Measurements from ENCODE around the gene ZNF536. TPM values are rescaled to one million over a fixed set of nuclear protein-coding genes. Genes with fewer than 3 reads are reported as not detected.
"Not testable (repeated sequence)": the region's sequence is repeated elsewhere in the genome, so short reads cannot be mapped to it uniquely, and the experiment has no call there.

The ZNF536 gene
- total RNA-seq, 1 experiment from 2014 or later: 0.35 TPM

DNA sequence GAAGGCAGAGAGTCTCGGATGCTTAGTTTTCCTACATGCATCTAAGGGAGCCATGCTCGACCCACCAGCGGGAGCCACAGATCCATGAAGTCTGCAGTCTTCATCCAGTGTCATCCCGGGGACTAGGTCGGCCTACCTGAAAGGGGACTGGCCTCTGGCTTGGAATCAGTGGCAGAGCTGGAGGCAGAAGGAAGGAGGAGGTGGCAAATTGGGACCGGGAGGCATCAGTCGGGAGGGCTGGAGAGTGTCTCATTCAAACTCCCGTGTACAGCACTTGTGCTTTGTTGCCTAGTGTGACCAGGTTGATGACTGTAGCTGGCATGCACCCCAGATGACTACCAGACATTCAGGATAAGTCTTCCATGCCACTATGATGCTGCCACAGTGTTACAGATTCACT is 26.5 kb upstream of the ZNF536 start:
- DNase-seq (ENCODE audit: low spot score): no peak
- no peak for ATAC-seq
- POLR2A ChIA-PET: no interaction called here
- CTCF ChIA-PET: no interaction called here
- no peaks in the 10 kb centered on the region for H3K36me3 Mint-ChIP-seq
- TF ChIP-seq SMAD3 (CRISPR knock-in tag; IDR thresholded peaks at IDR 0.05; ENCODE audit: borderline replicate concordance) (no peak), ZNF423 (CRISPR knock-in tag; IDR thresholded peaks at IDR 0.05) (no peak), TP53 (CRISPR knock-in tag; IDR thresholded peaks at IDR 0.05) (no peak), ZNF138 (CRISPR knock-in tag; conservative IDR thresholded peaks at IDR 0.05) (no peak), HMGA2 (CRISPR knock-in tag; IDR thresholded peaks at IDR 0.05) (no peak), CREM (CRISPR knock-in tag; IDR thresholded peaks at IDR 0.05) (no peak), ZNF396 (CRISPR knock-in tag; IDR thresholded peaks at IDR 0.05; ENCODE audit: borderline replicate concordance) (no peak), E2F4 (CRISPR knock-in tag; IDR thresholded peaks at IDR 0.05; ENCODE audit: borderline replicate concordance, low read depth) (no peak), NFATC4 (CRISPR knock-in tag; IDR thresholded peaks at IDR 0.05) (no peak), ZNF317 (CRISPR knock-in tag; IDR thresholded peaks at IDR 0.05; ENCODE audit: borderline replicate concordance, low read depth) (no peak), CBFB (CRISPR knock-in tag; IDR thresholded peaks at IDR 0.05; ENCODE audit: low read depth) (no peak), MYBL2 (CRISPR knock-in tag; IDR thresholded peaks at IDR 0.05) (no peak), ZBTB21 (CRISPR knock-in tag; IDR thresholded peaks at IDR 0.05; ENCODE audit: borderline replicate concordance) (no peak), KAT7 (CRISPR knock-in tag; IDR thresholded peaks at IDR 0.05; ENCODE audit: borderline replicate concordance) (no peak), ATF1 (CRISPR knock-in tag; IDR thresholded peaks at IDR 0.05) (no peak), GRHL2 (CRISPR knock-in tag; IDR thresholded peaks at IDR 0.05; ENCODE audit: insufficient replicate concordance, severe bottlenecking) (no peak)
- TF ChIP-seq, protein P1, sequence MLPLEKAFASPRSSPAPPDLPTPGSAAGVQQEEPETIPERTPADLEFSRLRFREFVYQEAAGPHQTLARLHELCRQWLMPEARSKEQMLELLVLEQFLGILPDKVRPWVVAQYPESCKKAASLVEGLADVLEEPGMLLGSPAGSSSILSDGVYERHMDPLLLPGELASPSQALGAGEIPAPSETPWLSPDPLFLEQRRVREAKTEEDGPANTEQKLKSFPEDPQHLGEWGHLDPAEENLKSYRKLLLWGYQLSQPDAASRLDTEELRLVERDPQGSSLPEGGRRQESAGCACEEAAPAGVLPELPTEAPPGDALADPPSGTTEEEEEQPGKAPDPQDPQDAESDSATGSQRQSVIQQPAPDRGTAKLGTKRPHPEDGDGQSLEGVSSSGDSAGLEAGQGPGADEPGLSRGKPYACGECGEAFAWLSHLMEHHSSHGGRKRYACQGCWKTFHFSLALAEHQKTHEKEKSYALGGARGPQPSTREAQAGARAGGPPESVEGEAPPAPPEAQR (CRISPR knock-in tag; IDR thresholded peaks at IDR 0.05): no peak
- TF ChIP-seq, protein P2, sequence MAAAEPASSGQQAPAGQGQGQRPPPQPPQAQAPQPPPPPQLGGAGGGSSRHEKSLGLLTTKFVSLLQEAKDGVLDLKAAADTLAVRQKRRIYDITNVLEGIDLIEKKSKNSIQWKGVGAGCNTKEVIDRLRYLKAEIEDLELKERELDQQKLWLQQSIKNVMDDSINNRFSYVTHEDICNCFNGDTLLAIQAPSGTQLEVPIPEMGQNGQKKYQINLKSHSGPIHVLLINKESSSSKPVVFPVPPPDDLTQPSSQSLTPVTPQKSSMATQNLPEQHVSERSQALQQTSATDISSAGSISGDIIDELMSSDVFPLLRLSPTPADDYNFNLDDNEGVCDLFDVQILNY (CRISPR knock-in tag; IDR thresholded peaks at IDR 0.05): no peak
- TF ChIP-seq, protein P3, sequence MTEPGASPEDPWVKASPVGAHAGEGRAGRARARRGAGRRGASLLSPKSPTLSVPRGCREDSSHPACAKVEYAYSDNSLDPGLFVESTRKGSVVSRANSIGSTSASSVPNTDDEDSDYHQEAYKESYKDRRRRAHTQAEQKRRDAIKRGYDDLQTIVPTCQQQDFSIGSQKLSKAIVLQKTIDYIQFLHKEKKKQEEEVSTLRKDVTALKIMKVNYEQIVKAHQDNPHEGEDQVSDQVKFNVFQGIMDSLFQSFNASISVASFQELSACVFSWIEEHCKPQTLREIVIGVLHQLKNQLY (CRISPR knock-in tag; IDR thresholded peaks at IDR 0.05): no peak
- TF ChIP-seq, protein P4, sequence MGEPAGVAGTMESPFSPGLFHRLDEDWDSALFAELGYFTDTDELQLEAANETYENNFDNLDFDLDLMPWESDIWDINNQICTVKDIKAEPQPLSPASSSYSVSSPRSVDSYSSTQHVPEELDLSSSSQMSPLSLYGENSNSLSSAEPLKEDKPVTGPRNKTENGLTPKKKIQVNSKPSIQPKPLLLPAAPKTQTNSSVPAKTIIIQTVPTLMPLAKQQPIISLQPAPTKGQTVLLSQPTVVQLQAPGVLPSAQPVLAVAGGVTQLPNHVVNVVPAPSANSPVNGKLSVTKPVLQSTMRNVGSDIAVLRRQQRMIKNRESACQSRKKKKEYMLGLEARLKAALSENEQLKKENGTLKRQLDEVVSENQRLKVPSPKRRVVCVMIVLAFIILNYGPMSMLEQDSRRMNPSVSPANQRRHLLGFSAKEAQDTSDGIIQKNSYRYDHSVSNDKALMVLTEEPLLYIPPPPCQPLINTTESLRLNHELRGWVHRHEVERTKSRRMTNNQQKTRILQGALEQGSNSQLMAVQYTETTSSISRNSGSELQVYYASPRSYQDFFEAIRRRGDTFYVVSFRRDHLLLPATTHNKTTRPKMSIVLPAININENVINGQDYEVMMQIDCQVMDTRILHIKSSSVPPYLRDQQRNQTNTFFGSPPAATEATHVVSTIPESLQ (CRISPR knock-in tag; IDR thresholded peaks at IDR 0.05): no peak
- H3K27me3 Mint-ChIP-seq (ENCODE audit: low read depth): no peaks in the 10 kb centered on the region
- H3K9me3 Mint-ChIP-seq: peaks cover 8% of the 10 kb centered on the region
- no peak overlapping the region for H3K27ac Mint-ChIP-seq
- H3K4me3 Mint-ChIP-seq: no peak overlapping the region
- peaks cover 12% of the 10 kb centered on the region for H3K4me1 Mint-ChIP-seq

DNA sequence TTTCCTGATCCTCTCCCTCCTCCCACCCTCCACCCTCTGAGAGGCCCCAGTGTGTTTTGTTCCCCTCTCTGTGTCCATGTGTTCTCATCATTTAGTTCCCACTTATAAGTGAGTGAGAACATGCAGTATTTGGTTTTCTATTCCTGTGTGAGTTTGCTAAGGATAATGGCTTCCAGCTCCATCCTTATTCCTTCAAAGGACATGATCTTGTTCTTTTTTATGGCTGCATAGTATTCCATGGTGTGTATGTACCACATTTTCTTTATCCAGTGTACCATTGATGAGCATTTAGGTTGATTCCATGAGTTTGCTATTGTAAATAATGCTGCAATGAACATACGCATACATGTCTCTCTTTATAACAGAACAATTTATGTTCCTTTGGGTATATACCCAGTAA is 25.7 kb upstream of the ZNF536 start:
- DNase-seq (ENCODE audit: low spot score); H3K4me3 Mint-ChIP-seq; CTCF ChIA-PET; H3K36me3 Mint-ChIP-seq; ATAC-seq; H3K27ac Mint-ChIP-seq; POLR2A ChIA-PET; H3K9me3 Mint-ChIP-seq; H3K27me3 Mint-ChIP-seq (ENCODE audit: low read depth): not testable (repeated sequence)
- peaks cover 20% of the 10 kb centered on the region for H3K4me1 Mint-ChIP-seq
